AG04449 (cell line): Measurements from ENCODE around the gene CCDC61.

Experiments used
- CTCF ChIA-PET: fragments of 350-600 bp; formaldehyde crosslinking; extraction: SDS; loops from one replicate; lab custom pipeline; 2021; ENCODE audit warnings: antibody characterized with exemption; lab: Yijun Ruan, JAX
- POLR2A ChIA-PET: fragments of 400-600, 350-600 bp; formaldehyde crosslinking; extraction: SDS; loops from one replicate; lab custom pipeline; 2020; ENCODE audit warnings: antibody characterized with exemption, inconsistent platforms; lab: Yijun Ruan, JAX
- DNase-seq: peaks from one replicate; pipeline ENCODE4 v3.0.0-alpha.2; 2010; ENCODE audit warnings: low read depth, low spot score
- H3K4me3 ChIP-seq: 2 replicates; pipeline ENCODE4 v1.5.1; 2011; ENCODE audit warnings: low read depth, mild to moderate bottlenecking, control low read depth, low read length
- TF ChIP-seq, protein P1 (sequence below): IDR thresholded peaks from one replicate; pipeline ENCODE4 v1.5.1; 2011; ENCODE audit warnings: mild to moderate bottlenecking, moderate library complexity, low read length, control low read depth, inconsistent platforms; ENCODE audit not compliant: insufficient read depth; ENCODE audit errors: missing control alignments

CCDC61 gene

DNA sequence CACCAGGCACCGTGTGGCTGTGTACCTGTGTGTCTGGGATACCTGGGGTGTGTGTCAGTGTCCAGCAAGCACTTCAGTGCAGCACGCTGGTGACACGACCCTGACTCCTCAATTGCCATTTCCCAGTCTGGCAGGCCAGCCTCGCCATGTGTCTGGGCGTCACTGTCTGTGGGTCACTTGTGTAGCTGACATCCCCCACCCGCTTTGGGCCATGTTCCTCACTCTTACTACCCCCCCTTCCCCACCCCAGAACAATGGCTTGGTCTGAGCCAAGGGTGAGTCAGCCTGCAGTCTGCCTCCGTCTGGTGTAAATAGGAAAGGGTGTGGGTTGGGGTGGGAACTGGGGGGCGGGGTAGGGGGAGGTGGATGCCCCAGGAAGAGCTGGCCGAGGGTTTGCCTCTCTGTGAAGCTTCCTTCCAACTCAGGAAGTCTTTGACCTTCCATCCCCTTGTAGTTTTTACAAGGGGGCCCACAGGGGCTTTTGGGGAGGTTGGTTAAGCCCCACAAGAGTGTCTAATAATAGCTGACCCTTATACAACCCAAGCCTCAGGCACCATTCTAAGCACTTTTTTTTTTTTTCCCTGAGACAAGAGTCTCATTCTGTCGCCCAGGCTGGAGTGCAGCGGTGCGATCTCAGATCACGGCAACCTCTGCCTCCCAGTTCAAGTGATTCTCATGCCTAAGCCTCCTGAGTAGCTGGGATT is 39.2 kb upstream of the CCDC61 start:
- ChIA-PET POLR2A (no interaction called here), CTCF (interaction anchor here (1.4 kb wide), 1 partner anchor 10 kb away, joined by 3 read pairs; no protein-coding TSS in a partner anchor)
- no peak for DNase-seq
- H3K4me3 ChIP-seq, result no peak overlapping the region
- TF ChIP-seq, protein P1, sequence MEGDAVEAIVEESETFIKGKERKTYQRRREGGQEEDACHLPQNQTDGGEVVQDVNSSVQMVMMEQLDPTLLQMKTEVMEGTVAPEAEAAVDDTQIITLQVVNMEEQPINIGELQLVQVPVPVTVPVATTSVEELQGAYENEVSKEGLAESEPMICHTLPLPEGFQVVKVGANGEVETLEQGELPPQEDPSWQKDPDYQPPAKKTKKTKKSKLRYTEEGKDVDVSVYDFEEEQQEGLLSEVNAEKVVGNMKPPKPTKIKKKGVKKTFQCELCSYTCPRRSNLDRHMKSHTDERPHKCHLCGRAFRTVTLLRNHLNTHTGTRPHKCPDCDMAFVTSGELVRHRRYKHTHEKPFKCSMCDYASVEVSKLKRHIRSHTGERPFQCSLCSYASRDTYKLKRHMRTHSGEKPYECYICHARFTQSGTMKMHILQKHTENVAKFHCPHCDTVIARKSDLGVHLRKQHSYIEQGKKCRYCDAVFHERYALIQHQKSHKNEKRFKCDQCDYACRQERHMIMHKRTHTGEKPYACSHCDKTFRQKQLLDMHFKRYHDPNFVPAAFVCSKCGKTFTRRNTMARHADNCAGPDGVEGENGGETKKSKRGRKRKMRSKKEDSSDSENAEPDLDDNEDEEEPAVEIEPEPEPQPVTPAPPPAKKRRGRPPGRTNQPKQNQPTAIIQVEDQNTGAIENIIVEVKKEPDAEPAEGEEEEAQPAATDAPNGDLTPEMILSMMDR, result no peak

DNA sequence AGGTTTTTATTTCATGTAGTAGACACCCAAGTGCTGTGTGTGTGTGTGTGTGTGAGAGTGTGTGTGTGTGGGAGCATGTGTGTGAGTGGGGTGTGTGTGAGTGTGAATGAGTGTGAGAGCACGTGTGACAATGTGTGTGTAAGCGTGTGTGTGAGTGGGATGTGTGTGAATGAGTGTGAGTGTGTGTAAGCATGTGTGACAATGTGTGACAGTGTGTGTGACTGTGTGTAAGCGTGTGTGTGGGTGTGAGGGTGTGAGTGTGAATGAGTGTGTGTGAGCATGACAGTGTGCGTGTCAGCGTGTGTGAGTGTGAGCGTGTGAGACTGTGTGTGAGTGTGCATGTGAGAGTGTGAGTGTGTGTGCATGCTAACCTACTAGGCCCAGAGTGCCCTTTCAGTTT is 36.9 kb upstream of the CCDC61 start:
- POLR2A ChIA-PET, result no interaction called here
- no peak for DNase-seq
- CTCF ChIA-PET, result no interaction called here
- TF ChIP-seq, protein P1, result no peak
- no peak overlapping the region for H3K4me3 ChIP-seq

DNA sequence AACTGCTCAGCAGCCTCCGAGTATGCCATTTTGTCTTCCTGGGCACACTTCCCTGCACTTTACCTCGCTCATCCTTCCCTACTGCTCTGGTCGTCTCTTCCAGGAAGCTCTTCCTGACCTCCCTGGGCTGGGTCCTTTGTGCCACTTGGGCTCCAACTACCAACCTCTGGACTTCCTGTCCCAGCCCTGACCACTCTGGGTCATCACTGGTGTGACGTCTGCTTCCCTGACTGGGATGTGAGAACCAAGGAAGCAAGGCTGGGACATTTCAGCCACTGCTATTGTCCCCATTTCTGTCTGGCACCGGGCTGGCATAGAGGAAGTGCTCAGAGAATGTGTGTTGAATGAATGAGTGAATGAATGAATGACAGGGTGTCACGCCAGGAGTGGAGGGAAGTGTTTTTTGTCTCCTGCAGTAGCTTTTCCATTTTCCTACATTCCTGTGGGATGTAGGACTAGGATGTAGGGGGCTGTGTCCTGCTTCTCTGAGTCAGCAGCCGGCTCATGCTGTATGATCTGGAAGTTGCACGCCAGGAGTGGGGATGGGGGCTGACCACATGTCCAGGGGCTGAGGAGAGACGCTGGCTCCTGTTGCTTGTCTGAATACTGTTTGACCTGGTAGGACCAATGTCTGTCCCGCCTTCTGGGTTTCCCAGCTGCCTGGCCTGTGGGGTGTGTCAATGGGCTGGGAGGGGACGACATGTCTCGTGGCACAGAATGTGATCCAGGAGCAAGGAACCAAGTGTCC is 36.3 kb upstream of the CCDC61 start:
- DNase-seq, result no peak
- ChIA-PET POLR2A (no interaction called here), CTCF (no interaction called here)
- TF ChIP-seq, protein P1, result no peak
- no peak overlapping the region for H3K4me3 ChIP-seq

DNA sequence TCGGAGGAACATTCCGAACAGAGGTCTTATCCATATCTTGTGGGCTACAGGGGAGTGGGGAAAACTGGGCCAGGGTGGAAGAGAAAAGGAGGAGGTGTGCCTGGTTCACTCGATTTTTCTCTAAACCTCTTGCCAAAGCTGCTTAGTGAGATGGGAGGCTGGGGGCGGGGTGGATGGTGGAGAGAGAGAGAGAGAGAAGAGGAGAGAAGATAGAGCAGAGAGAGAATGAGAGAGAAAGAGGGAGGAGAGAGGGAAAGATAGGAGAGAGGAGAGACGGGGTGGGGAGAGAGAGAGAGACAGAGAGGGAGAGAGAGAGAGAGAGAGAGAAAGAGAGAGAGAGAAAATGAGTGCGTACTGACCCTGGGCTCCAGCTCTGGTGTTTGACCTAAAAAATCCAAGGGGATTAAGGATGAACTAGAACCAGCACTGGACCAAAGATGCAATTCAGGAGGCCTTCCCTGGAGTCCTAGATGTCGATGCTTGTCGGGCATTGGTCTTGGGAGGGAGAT is 35.7 kb upstream of the CCDC61 start:
- ChIA-PET POLR2A (no interaction called here), CTCF (no interaction called here)
- DNase-seq, result no peak
- TF ChIP-seq, protein P1, result no peak
- no peak overlapping the region for H3K4me3 ChIP-seq

DNA sequence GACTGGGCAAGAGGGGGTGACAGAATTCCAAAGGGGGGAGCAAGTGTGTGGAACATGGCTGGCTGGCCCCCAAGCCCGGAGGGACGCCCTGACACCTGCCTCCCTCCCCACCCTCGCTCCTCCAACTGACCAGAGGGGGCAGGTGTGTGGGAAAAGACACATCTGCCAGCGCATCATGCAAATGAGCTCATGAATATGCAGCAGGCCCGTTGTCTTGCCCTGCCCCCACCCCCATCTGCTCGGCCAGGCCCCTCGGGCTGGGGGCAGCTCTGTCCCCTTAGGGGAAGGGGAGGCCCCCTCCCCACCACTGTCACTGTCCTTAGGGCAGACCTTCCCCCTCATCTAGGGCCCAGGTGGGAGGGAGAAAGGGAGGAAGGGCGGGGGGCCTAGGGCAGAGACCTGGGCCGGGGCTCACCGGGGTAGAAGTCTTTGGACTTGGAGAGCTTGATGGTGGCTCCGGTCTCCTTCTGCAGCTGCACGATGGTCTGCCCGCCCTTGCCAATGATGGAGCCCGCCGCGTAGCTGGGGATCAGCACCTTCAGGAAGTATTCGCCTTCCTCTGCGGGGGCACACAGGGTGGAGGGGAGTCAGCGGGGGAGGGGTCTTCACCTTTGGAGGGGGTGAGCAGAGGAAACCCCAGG is 34.6 kb upstream of the CCDC61 start:
- no peak overlapping the region for H3K4me3 ChIP-seq
- POLR2A ChIA-PET, result no interaction called here
- DNase-seq, result no peak
- CTCF ChIA-PET, result no interaction called here
- TF ChIP-seq, protein P1, result no peak

DNA sequence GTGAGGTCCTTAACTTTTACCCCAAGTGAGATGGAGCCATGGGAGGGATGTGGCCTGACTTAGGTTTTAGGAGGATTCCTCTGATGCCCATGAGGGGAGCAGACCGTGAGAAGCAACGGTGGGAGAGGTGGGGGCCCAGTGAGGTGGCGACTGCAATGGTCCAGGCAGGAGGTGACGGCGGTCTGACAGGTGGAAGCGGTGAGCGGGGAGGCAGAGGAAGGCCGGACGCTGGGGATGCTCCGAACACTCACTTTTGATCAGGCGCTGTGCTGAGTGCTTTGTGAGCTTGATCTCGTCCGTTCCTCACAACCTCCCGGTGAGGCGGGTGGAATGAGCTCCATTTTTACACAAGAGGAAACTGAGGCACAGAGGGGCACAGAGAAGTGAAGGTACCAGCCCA is 33.2 kb upstream of the CCDC61 start:
- DNase-seq, result no peak
- POLR2A ChIA-PET, result no interaction called here
- CTCF ChIA-PET, result no interaction called here
- H3K4me3 ChIP-seq, result no peak overlapping the region
- TF ChIP-seq, protein P1, result no peak
